ENCODE data around the gene SH2D3A. TPM values are rescaled to one million over a fixed set of nuclear protein-coding genes. Genes with fewer than 3 reads are reported as not detected.

SH2D3A gene
- total RNA-seq, 6 experiments from 2014 or later: not detected

DNA sequence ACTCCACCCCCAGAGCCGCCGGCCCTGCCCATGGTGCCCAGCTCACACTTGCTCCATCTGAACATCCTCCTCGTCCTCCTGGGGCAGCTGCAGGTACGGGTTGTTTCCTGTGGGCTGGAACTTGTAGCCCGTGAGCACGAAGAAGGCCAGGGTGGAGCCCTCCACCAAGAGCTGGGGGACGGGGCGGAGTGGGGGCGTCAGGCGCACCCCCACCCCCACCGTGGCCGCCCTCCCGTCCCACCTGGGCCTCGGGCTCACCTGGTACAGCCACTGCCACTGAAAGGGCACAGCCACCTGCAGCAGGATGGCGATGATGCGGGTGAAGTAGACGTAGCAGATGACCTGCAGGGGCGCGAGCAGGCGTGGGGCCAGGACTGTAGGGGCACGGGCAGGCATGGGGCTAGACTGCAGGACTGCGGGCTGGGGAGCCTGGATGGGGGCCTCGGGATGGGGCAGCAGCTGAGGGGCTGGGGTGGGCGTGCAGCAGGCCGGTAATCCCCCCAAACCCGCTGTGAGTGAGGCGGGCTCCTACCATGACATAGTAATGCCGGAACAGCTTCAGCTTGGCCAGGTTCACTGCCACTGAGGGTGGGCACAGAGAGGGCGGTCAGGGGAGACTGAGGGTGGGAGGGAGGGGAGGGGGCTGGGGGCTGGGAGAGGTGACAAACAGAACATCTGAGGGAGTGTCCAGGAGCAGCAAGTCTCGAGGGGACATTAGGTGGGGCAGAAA is 36.1 kb downstream of the SH2D3A start:
- TF ChIP-seq, protein P1, sequence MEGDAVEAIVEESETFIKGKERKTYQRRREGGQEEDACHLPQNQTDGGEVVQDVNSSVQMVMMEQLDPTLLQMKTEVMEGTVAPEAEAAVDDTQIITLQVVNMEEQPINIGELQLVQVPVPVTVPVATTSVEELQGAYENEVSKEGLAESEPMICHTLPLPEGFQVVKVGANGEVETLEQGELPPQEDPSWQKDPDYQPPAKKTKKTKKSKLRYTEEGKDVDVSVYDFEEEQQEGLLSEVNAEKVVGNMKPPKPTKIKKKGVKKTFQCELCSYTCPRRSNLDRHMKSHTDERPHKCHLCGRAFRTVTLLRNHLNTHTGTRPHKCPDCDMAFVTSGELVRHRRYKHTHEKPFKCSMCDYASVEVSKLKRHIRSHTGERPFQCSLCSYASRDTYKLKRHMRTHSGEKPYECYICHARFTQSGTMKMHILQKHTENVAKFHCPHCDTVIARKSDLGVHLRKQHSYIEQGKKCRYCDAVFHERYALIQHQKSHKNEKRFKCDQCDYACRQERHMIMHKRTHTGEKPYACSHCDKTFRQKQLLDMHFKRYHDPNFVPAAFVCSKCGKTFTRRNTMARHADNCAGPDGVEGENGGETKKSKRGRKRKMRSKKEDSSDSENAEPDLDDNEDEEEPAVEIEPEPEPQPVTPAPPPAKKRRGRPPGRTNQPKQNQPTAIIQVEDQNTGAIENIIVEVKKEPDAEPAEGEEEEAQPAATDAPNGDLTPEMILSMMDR (IDR thresholded peaks at IDR 0.05): no peak
- no peak for DNase-seq
- H3K27ac Mint-ChIP-seq: no peak overlapping the region
- H3K36me3 Mint-ChIP-seq (ENCODE audit: low read depth): peaks cover 13% of the 10 kb centered on the region
- peaks cover 4% of the 10 kb centered on the region for H3K4me1 Mint-ChIP-seq (ENCODE audit: low read depth)
- H3K27me3 Mint-ChIP-seq (ENCODE audit: insufficient read depth): no peaks in the 10 kb centered on the region; the same call in 1 of the 2 replicates
- H3K4me3 Mint-ChIP-seq: no peak overlapping the region
- no peaks in the 10 kb centered on the region for H3K9me3 Mint-ChIP-seq

DNA sequence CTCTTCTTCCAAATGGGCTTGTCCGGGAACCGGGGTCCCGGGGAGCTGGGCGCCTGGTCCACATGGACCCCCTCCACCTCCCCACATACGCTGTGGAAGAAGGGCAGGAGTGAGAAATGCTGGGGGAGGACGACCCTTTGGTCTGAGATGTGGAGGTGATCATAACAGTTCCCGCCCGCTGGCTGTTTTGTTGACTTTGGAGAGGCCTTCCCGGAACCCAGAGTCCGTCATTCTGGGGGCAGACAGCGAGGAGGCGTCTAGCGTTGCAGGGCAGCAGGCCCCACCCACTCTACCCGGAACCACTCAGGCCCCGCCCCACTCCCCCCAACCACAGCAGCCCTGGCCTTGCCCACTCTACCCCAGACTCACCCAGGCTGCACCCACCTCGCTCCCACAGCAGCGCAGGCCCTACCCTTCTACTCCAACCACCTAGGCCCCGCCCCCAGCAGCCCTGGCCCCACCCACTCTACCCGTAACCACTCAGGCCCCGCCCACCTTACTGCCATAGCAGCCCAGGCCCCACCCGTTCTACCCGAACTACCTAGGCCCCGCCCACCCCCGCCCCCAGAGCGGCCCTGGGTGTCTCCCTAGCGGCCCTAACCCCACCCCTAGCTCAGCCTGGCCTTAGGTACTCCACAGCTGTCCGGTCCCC is 37.0 kb downstream of the SH2D3A start:
- Mint-ChIP-seq H3K4me3 (no peak overlapping the region), H3K4me1 (ENCODE audit: low read depth) (no peaks in the 10 kb centered on the region), H3K36me3 (ENCODE audit: low read depth) (peaks cover 13% of the 10 kb centered on the region), H3K9me3 (no peaks in the 10 kb centered on the region), H3K27ac (no peak overlapping the region), H3K27me3 (ENCODE audit: insufficient read depth) (no peaks in the 10 kb centered on the region; the same call in 1 of the 2 replicates)
- TF ChIP-seq, protein P1 (IDR thresholded peaks at IDR 0.05): no peak
- no peak for DNase-seq

DNA sequence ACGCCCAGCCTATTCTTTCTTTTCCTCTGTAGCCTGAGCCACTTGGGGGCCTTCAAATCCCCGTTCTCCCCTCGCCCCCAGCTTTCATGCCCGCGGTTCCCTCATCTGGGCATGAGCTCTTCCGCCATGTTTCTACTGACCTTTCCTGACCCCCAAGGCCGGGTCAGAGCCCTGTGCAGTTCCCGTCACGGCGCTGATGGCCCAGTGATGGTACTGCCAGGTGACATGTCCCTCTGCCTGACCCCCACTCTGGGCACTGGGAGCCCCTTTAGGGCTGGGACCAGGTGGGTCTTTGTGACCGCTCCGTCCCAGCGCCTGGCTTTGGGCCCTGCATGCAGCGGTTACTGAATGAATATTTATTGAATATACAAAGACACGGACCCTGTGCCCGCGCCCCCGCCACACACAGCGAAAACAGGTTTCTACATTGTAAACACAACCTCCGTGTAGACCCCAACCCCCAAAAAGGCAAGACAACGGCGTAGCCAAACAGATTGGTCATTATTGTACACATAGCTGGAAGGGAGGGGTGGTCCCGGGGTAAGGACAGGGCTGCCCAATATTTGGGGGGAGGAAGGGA is 37.6 kb downstream of the SH2D3A start:
- H3K4me3 Mint-ChIP-seq: no peak overlapping the region
- H3K4me1 Mint-ChIP-seq (ENCODE audit: low read depth): no peaks in the 10 kb centered on the region
- no peak for DNase-seq
- TF ChIP-seq, protein P1 (IDR thresholded peaks at IDR 0.05): no peak
- peaks cover 13% of the 10 kb centered on the region for H3K36me3 Mint-ChIP-seq (ENCODE audit: low read depth)
- no peaks in the 10 kb centered on the region for H3K9me3 Mint-ChIP-seq
- H3K27ac Mint-ChIP-seq: no peak overlapping the region
- peaks cover 2% of the 10 kb centered on the region; the same call in 1 of the 2 replicates for H3K27me3 Mint-ChIP-seq (ENCODE audit: insufficient read depth)

DNA sequence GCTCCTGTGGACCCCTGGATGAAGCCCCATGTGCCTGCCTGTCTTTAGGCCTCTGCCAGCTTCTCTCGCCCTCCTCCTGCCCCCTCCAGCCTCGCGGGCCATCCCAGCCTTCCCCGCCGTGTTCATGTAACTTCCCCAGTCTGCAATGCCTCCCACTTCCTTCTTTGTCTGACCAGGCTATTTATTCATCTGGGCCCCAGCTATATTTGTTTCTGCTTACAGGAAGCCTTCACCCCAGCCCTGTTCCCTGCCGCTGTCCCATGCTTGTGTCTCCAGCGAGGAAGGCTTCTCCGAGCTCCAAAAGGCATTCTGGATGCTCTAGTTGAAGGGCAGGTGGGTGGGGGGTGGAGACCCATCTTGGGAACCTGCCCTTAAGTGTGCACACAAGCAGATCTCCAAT is 38.9 kb downstream of the SH2D3A start:
- H3K27me3 Mint-ChIP-seq (ENCODE audit: insufficient read depth): peaks cover 5% of the 10 kb centered on the region
- H3K27ac Mint-ChIP-seq: no peak overlapping the region
- TF ChIP-seq, protein P1 (IDR thresholded peaks at IDR 0.05): no peak
- H3K4me3 Mint-ChIP-seq: no peak overlapping the region
- no peak for DNase-seq
- peaks cover 13% of the 10 kb centered on the region for H3K36me3 Mint-ChIP-seq (ENCODE audit: low read depth)
- H3K9me3 Mint-ChIP-seq: no peaks in the 10 kb centered on the region
- H3K4me1 Mint-ChIP-seq (ENCODE audit: low read depth): peaks cover 6% of the 10 kb centered on the region

DNA sequence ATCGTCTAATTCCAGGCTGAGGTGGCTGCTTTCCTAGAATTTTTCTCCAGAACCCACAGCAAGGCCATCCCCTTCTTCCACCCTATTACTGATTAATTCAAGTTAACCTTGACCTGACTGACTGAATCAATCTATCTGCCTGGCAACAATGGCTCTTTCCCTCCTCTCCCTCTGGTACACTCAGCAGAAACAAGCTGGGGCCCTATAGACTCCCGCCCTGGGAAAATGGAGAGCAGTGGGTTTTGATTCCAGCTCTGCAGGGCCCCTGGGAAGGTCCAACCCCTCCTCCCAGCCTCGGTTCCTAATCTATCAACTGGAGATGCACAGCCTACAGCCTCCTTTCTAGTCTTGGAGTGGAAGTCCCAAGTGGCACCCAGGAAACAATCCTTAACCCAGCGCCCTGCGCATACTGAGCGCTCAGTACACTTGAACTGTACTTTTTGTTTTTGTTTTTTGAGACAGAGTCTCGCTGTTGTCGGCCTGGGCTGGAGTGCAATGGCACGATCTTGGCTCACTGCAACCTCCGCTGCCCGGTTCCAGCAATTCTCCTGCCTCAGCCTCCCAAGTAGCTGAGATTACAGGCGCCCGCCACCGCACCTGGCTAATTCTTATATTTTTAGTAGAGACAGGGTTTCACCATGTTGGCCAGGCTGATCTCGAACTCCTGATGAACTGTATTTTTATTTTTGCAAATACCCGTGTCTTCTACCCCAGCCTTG is 41.6 kb downstream of the SH2D3A start:
- TF ChIP-seq, protein P1 (IDR thresholded peaks at IDR 0.05): no peak
- H3K27me3 Mint-ChIP-seq (ENCODE audit: insufficient read depth): peaks cover 15% of the 10 kb centered on the region

More for the DNA sequence above, 41.6 kb downstream of the SH2D3A start:
- H3K27ac Mint-ChIP-seq: no peak overlapping the region
- no peak for DNase-seq
- H3K36me3 Mint-ChIP-seq (ENCODE audit: low read depth): peaks cover 6% of the 10 kb centered on the region; the same call in 1 of the 2 replicates
- no peak overlapping the region for H3K4me3 Mint-ChIP-seq
- H3K9me3 Mint-ChIP-seq: no peaks in the 10 kb centered on the region
- peaks cover 18% of the 10 kb centered on the region for H3K4me1 Mint-ChIP-seq (ENCODE audit: low read depth)
